NCI-H146 treated with DMSO at 0.1 percent for 48 hours (cell line): ENCODE measurements around the gene LPAR1.

Experiments used
- DNase-seq: peaks from one replicate; lab custom pipeline; 2025; ENCODE audit not compliant: unreplicated experiment; lab: John Stamatoyannopoulos, UW

LPAR1 gene

GRCh38 chr9:110967196-110967595, 71.1 kb downstream of the LPAR1 start:
- DNase-seq: no peak

- DNase-seq: no peak
These were observed 78.0 kb downstream of the LPAR1 start for GRCh38 chr9:110960288-110960687.

DNA sequence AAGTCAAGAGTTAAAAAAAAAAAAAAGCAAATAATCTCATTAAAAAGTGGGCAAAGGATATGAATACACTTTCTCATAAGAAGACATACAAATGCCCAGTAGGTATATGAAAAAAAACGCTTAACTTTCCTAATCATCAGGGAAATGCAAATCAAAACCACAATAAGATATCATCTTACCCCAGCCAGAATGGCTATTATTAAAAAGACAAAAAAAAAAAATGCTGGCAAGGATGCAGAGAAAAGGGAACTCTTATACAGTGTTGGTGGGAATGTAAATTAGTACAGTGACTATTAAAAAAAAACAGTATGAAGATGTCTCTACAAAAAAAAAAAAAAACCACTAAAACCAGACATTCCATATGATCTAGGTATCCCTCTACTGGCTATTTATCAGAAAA, 79.4 kb downstream of the LPAR1 start:
- no peak for DNase-seq

GRCh38 chr9:110954822-110955291, 83.4 kb downstream of the LPAR1 start:
- no peak for DNase-seq

DNA sequence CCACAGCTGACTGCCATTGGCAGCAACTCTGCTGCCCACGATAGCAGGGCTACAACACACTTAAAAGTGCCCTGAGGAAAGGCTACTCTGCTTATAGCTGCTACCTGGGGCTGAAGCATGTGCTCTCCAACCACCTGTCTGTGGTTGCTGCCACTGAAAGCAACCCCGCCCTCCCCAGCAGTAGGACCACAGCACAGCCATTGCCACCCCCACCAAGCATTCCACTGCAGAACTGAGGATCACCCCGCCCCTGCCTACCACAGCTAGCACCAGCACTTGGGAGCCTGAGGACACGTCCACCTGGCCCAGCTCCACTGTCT, 85.8 kb downstream of the LPAR1 start:
- no peak for DNase-seq

- no peak for DNase-seq
These were observed 86.3 kb downstream of the LPAR1 start for GRCh38 chr9:110951805-110952539.

DNA sequence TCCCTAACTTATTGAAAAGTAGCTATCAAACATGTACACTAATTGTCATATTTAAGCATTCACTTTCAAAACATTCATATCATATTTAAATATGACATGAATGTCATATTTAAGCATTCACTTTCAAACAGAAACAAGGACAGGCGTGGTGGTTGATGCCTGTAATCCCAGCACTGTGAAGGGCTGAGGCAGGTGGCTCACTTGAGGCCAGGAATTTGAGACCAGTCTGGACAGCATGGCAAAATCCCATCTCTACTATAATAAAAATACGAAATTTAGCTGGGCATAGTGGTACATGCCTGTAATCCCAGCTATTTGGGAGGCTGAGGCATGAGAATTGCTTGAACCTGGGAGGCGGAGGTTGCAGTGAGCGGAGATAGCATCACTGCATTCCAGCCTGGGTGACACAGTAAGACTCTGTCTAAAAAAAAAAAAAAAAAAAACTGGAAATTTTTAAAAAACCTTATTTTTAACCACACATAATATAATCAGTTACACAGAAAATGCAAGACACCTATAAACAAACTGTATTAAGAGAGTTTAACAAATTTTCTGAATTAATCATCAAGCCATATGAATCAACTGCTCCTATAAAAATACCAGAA, 88.1 kb downstream of the LPAR1 start:
- no peak for DNase-seq

DNA sequence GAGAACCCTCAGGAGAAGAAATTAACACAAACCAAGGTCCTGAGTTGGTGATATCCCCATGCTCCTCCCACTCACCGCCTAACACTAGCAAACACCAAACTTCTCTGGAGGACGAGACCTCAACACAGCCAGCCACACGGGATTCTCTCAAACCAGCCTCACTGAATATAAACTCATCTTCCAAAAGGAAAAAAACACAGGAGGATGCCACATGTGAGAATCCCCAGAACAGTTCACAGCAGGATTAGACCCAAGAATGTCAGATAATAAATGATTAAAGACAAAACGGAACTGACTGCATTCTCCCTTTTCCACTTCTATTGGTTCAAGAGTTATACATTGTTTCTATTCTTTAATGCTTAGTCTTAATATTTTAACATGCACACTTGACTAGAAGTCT, 89.2 kb downstream of the LPAR1 start:
- DNase-seq: no peak

GRCh38 chr9:110947491-110948044, 90.7 kb downstream of the LPAR1 start:
- DNase-seq: no peak

DNA sequence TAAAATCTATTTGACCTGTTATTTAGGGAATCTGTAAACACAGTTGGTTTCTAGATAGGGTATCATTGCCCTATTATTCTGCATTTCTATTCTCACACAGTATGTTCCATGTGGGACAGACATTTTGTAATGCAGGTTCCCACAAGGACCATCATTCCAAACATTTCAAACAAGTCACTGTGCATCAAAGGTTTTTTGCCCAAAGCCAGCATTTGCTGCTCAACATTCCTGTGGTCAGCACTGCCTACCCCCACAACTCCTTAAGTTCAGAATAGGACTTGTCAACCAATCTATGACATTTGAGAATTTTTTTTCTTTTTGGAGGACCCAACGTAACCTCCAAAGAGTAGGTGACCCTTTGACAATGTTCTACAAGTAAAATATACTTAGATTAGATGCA, 95.7 kb downstream of the LPAR1 start:
- no peak for DNase-seq

- no peak for DNase-seq
These were observed 97.2 kb downstream of the LPAR1 start for GRCh38 chr9:110940951-110941557.

DNA sequence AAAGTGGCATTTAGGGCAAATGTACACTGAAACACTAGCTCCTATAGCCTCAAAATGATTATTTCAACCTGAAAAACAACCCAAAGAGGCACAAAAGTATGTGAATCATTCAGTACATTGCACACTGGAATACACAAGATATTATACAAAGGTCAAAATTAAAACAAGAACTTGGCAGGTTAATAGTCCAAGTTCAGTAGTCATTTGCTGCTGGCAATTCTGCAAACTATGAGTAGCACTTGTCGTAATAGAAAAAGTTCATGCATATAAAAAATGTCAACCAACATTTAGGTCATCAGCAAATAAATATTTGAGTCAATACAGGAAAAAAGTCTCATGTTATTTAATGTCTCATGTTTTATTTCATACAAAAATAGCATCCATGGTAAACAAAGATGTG, 98.7 kb downstream of the LPAR1 start:
- DNase-seq: no peak

DNA sequence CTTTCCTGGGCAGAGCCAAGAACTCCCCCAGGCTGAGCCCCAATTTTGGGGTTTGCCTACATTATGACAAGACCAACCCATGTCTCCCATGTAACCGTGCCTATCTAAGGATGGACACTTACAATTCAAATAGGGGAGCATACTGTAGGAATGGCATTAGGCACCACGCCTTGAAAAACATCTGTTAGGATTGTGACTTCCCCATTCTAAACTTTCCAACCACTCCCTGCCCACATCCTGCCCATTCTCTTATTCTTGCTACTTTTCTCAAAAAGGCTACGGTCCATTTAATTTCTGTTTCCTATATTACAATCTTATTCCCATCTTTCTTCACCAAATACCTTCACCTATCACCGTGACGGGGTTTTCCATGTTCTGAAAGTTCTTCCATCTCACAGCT, 99.2 kb downstream of the LPAR1 start:
- no peak for DNase-seq

- no peak for DNase-seq
These were observed 100.0 kb downstream of the LPAR1 start for GRCh38 chr9:110938242-110938641.

- DNase-seq: no peak
These were observed 101.4 kb downstream of the LPAR1 start for GRCh38 chr9:110936719-110937452.

DNA sequence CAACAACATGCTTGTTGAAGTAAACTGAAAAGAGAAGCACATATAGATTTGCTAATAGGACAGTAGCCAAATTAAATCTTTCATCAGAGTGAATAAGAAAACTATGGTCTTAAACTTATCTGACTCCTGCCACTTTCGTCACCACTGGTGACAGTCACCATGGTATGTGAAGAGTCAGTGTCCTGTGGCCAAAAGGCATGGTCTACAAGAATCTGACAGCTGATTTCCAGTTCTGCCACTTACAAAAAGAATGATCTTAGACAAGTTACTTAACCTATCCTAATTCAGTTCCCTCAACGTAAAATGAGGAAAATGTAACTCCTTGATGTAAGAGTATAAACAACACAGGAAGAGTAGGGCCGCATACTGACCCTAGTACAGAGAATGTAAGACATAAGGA, 102.0 kb downstream of the LPAR1 start:
- no peak for DNase-seq

- no peak for DNase-seq
These were observed 102.4 kb downstream of the LPAR1 start for GRCh38 chr9:110935829-110936228.

GRCh38 chr9:110933350-110934001, 104.8 kb downstream of the LPAR1 start:
- DNase-seq: no peak

DNA sequence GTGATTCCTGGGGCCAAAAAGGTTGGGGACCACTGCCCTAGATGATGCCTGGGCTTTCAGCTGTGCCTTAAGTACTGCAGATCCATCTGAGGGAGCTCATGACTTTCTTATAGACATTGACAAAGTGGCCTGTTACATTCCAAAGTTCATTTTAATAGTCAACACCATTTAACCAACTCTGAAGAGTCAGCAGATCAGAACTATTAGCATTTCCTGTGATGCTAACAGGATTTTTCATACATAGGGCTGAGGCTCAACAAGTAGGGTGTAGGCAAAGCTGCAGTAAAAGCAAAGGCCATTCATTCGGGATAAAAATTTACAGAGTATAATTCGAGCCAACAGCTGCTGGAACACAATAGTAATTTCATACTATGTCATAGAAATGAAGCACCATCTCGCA, 105.4 kb downstream of the LPAR1 start:
- no peak for DNase-seq

DNA sequence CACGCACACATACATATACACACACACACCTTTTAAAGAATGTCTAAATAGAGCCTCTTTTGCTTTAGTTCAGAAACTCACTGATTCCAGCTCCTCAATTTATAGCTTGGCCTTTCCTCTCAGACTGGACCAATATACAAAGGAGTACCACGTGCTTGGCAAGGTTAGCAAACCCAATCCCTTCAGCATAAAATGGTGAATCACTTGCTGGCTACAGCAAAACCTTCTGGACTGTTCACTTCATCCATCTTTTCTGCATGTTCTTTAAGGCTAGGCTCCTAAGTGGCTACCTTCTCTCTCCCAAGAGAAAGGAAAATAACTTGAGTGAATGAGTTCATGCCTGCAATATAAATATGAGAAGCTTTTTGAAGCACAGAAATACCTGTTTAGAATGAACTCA, 109.7 kb downstream of the LPAR1 start:
- no peak for DNase-seq

DNA sequence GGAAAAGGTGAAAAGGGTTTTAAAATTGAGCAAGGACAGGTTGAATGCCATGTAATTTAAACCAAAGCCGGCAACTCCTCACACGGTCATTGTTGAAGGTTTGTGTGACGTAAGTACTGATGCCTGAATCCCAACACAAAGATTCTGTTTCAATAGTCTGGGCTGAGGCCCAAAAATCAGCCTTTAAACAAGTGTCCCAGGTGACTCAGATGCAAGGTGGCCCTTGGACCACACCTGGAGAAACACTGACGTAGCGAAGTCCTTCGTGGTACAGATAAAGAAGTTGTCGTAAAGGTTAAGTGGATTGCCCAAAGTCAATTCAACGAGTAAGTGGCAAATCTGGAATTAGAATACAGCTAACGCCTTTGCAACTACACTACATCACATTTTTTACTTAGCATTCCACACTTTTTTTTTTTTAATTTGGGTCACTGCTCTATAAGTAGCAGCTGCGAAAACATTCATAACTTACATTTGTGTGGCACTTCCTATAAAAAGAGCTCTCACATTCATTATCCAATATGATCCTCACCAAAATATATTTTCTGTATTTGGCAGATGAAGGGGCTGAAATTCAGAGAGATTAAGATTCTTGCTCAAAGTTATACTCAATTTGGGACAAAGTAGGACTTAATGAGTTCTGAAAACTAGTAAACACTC, 111.3 kb downstream of the LPAR1 start:
- no peak for DNase-seq
